Activated effector memory CD4-positive, alpha-beta T cell treated with anti-CD3 and anti-CD28 coated beads, Interleukin-2, amount 50 U/mL, for 16 hours (primary cell): ENCODE measurements around the gene RPGRIP1L.
A peak's percentile ranks its signal among the peaks of the same experiment; 100 is the strongest.

Experiments used
- DNase-seq: peaks from one replicate; pipeline ENCODE4 v3.0.0-alpha.2; 2020

RPGRIP1L gene

DNA sequence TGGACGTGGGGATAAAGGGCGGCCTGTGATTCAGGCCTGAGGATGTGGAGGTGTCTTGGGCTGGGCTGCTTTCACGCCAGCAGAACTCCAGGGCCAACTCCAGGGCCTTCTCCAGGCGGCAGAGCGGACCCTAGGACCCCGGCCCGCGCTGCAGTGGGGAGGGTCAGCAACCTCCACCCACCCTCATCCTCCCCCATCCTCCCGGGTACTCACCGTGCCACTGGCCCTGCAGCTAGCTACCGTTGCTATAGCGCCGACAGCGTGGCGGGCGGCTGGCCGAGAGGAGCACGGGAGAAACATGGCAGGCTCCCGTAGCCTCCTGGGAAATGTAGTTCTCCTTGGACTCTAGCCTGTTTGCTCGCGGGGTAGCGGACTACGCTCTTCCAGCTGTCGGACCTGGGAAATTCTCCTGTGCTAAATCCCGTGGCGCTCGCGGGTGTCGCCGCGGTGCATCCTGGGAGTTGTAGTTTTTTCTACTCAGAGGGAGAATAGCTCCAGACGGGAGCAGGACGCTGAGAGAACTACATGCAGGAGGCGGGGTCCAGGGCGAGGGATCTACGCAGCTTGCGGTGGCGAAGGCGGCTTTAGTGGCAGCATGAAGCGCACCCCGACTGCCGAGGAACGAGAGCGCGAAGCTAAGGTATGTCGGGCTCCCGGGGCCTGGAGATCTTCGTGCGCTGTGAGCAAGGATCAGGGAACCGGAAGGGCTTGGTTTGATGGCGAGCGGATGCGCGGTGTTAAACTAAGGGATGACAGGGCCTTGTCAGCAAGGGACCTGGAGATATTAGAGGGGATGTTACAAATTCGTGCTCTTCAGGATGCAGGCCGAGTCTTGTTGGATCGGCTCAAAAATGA, at the start of gene RPGRIP1L, which contains the start of gene FTO:
RPGRIP1L (minus strand) TSS at position 270 of the 855 bp plus-strand sequence. CDS start 3,136 bp downstream, outside the sequence.
FTO (plus strand) TSS at position 567 of the 855 bp plus-strand sequence.
- DNase-seq, result peak; percentile 99

DNA sequence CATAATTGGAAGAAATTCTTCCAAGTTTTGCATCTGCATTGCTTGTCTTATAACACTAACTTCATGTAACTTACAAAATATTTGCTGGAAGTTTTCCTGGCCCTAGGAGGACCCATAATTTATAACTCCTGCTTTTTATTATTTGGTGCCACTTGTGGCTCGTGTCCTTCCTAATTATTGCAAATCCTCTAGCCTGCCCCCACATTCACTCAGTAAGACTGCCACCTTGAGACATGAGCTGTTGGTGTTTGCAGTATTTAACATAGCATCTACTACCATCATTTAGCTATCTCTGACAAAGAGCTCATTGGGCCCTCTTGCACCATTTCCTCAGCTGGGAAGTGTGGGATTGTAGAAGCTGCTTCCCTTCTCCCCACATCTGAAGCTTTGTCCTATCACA, 49.8 kb upstream of the RPGRIP1L start:
- DNase-seq, result no peak

DNA sequence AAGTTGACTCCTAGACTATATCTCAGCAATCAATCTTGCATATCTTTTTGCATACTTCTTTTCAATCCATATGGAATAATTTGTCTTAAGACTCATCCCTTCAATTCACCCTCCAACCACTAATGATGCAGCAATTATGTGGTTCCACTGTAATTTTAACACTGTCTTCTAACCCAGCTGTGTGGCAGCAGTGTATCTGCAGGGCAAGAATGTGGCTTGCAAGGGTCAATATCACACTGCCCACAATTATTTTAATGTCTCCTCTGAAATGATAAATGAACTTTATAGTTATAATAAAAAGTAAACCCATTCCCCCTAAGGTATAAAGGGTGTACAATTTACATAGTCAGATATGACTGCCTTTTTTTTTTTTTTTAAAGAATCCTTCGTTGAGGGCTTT, 48.9 kb upstream of the RPGRIP1L start:
- DNase-seq, result no peak

DNA sequence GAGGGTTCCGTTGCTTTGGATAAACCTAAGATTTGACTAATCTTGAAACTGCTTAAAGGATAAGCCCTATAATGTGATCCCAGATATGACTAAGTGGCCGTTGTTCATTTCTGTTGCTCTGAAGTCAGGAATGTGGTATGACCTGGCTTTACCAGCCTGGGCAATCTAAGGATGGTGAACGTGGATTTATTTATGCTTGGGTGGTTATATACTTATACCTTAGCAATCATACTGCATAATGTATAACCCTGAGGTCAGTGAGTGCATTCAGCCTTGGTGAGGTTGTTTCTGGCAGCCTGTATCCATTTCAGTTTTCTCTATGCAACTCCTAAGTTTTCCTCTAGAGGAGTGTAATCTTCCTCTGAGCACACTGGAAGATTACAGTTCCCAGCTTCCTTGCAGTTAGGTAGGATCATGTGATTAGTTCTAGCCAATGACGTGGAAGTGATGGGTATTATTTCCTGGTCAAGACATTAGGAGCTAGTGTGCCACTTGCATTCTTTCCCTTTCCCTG, 42.2 kb upstream of the RPGRIP1L start:
- no peak for DNase-seq

DNA sequence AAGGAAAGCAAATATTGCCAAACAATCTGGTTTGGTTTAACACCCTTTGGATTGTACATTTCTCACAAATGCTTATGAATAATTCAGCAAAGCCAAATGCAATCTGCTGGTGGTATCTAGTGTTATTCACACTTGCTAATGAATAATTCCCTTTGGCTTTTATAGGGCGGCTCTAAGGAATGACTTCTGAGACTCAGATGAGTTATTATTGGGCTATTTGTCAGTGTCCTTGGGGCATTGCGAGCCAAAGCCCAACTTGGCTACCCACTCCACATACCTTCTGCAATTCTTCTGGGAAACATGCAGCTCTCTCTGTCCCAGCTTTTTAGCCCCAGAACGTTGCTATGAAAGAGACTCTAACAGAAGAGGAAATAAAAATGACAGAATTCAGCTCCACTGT, 41.4 kb upstream of the RPGRIP1L start:
- no peak for DNase-seq

DNA sequence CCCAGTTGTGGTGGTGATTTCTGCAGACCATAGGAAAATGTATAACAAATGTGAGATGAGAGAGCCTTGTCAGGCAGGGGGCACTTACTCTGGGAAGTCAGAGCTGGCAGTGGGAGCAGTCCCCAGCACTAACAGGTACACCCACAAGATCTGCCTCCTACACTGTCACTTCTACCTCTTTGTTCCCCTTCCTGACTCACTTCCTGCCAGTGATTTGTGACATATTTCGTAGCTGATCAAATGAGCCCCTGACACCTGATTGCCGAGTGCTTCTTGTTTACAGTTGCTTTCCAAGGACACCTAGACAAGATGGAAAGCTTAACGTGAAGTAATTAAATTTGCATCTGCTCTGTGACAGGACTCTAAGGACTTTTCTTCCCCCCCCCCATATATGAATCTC, 40.8 kb upstream of the RPGRIP1L start:
- DNase-seq, result no peak

DNA sequence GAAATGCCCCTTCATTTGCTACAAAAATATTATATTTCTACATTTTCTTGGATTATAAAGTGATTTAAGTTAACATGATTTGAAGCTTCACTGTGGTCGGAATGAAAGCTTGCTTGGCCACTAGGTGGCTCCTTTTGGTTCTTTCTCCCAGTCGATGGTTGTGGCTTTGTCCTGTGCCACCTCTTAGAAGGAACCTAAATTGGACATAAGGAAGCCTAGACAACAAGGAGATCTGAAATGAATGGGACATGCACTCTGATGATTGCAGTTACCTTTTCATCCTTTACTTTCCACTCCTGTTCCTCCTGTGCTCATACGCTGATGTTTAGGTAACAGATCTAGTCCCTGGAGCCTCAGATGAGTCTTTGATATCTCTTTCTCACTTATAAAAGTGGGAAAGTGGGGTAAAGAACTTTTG, 39.5 kb upstream of the RPGRIP1L start:
- no peak for DNase-seq

DNA sequence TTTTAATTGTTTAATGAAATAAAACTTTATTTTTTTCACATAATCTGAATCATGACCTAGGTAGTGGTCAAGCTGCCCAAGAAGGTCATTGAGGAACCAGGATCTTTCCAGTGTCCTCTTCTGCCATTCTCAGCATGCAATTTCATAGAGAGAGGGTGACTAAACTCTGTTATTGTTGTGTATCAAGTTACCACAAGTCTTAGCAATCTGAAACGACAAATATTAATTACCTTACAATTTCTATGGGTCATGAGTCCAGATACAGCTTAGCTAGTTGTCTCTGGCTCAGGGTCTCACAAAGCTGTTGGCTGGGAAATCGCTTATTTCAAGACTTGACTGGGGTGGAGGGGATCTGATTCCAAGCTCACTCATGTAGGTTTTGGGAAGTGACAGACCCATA, 37.9 kb upstream of the RPGRIP1L start:
- no peak for DNase-seq

DNA sequence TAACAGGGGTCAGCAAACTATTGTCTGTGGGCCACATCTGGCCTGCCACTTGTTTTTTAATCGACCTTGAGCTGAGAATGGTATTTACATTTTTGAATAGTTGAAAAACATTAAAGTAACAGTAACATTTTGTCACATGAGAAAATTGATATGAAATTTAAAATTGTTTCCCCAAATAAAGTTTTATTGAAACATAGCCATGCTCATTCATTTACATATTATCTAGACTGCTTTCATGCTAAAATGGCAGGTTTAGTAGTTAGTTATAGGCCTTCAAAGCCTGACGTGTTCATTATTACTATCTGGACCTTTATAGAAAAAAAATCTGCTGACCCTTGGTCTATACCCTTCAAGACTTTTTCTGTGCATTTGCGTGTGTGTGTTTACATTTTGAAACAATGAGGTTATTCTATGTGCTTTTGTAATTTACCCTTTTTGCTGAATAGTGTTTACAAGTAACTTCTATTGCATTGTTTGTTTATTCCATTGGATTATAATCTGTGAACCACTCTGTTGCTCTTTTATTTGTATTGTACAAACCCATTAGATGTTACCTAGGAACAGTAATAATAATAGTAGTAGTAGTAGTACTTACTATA, 37.4 kb upstream of the RPGRIP1L start:
- DNase-seq, result no peak

DNA sequence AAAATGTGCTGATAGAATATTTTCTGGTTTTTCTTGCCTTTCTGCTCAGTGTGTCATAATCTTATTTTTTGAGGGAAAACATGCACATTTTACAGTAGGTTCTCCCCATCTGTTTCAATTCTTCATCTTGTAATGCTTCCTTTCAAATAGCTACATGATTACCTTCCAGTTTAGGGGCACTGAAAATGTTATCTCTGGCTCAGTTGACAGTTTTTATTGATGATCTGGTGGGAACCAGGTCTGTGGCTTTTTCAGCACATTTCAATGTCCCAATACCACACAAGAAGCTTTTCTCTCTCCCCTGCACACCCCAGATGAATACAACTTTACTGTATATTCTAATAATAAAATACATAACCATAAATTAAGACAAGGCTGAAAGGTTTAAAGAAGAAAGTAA, 36.8 kb upstream of the RPGRIP1L start:
- no peak for DNase-seq

DNA sequence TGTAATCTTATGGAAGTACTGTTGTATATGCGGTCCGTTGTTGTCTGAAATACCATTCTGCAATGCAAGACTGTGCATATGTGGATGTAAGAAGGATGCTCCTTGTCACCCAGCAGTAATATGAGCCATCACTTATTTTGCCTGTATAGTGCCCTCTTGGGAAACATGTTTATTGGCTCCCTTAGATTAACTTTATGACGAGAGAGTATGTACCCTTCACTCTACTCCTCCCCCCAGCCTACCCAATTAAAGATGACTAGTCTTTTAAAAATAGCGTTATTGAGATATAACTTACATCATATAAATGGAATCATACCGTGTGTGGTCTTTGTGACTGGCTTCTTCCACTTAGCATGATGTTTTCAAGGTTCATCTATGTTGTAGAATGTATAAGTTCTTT, 33.9 kb upstream of the RPGRIP1L start:
- no peak for DNase-seq

DNA sequence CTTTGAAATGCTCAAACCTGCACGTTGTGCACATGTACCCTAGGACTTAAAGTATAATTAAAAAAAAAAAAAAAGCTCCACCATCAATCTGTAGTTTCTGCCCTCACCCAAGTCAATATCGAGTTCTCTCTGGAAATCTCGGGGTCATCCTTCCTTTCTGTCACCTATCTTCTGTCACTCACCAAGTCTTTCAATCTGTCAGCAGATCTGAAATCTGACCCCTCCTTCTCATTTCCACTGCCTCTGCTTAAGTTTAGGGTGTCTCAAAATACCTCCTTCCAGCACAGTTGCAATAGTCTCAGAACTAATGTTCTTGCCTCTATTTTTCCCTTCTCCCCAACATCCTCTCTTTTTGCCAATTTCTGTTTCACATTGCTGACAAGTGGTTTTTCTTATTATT, 32.6 kb upstream of the RPGRIP1L start:
- no peak for DNase-seq

DNA sequence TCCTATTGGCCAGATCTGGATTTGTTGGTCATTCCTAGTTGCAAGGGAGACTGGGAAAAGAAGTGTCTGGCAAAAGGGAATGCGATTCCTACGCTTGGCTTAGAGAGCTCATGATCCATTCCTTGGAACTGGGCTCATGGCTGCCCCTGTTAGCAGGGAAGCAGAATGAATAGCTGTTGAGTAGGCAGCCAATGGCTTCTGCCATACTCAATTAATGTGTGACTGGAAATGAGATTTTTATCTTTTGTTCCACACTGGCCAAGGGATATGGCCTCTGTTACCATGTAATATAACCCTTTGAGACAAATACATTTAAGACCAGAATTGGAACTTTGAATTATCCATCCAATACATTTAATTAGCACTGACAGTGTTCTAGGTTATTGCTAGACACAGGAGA, 31.2 kb upstream of the RPGRIP1L start:
- no peak for DNase-seq

DNA sequence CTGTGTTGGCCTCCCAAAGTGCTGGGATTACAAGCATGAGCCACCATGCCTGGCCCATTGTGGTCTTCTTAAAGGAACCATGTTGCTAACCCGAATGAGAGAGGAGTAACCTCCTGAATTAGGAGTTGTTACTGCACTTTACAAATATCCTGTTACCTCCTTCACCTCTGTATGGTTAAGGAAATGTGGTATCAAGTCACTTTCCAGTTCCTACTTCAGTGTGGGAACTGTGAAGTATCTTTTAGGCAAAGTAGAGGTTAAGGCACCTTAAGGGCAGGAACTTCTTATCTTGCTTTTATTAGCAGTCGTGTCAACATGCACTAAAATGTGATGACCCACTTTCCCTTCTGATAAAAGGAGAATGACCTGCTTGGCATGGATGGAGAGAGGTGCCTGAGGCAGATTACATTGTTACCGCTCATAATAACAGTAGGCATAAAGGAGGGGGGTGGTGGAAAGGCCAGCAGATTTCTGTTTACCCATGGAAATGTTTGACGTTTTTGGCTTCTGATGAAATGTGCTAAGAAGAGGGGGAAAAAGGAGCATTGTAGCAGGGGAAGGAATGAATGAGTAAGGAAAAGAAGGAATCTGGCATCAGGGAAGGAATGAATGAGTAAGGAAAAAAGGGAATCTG, 28.8 kb upstream of the RPGRIP1L start:
- no peak for DNase-seq

DNA sequence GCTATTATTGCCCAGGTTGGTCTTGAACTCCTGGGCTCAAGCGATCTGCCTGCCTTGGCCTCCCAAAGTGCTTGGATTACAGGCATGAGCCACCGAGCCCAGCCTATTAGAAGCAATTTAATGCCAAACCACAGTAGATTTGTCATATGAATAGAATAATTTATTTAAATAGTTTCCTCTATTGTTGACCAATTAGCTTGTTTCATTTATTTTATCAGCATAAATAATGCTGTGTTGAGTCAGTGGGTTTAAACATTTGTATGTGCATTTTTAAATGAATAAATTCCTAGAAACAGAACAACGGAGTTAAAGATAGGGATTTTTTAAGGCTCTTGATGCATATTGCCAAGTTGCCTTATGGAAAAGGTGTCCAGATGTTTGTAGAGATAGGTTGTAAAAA, 27.0 kb upstream of the RPGRIP1L start:
- DNase-seq, result no peak

DNA sequence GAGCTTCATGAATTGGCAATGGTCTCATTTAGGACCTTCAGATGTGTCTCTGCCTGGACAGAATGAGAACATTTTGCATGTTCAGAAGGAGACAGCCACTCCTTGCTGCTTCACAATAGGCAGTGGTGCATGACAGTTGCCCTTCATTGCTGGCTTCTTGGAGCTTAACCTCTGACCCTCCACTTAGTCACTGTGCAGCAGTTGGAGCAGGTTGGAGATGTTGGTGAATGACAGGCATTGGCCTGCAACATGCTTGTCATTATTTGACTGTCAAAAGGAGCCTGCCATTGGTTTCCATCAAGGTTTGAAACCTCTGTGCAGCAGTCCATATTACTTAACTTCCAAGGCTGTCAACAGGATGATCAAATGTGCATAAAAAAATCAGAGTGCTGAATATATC, 23.0 kb upstream of the RPGRIP1L start:
- no peak for DNase-seq

DNA sequence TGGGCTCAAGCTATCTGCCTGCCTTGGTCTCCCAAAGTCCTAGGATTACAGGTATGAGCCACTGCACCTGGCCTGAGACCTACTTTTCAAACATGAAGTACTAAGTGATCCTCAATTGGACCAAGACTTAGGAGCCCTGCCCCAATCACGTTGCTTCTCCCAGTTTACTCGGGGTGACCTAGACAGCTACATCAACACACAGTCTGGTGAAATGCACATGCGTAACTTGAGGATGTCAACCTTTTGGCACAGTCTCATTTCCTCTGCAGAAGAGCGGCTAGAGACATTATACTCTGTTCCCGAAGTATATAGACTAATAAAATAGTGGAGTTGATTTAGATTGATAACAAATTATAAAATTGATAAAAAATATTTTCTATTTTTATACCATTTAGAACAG, 17.4 kb upstream of the RPGRIP1L start:
- DNase-seq, result no peak

DNA sequence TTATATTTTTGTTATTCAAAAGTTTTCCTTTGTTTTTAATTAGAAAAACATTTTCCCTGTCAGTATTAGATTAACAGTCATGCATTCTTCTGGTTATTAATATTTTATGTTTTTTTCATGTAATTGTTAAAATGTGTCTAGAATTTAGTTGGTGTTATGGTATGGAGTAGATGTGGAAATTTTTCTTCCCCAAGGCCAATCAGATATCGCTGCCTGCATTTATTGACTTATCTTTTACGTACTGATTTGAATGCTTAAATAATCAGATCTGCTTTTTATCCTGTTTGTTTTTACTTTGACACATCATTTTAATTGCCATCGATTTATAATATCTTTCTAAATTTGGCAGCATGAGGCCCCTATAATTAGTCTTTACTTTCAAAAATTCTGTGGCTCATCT, 13.9 kb upstream of the RPGRIP1L start:
- no peak for DNase-seq

DNA sequence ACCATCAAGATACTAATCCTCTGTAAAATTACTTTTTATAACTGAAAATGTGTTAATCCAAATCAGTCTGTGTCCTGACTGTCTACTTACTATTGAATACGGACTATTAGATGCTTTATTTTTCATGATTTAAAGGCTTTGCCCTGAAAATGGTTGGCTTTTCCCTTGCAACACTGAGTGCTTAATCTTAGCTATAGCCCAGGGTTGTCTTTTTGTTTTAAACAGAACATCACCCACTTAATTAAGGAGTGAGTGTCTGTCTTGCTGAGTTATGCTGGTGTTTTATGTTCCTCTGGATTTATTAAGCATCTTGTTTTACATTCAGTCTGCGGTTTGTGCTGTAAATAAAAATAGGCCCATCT, 11.3 kb upstream of the RPGRIP1L start:
- no peak for DNase-seq

DNA sequence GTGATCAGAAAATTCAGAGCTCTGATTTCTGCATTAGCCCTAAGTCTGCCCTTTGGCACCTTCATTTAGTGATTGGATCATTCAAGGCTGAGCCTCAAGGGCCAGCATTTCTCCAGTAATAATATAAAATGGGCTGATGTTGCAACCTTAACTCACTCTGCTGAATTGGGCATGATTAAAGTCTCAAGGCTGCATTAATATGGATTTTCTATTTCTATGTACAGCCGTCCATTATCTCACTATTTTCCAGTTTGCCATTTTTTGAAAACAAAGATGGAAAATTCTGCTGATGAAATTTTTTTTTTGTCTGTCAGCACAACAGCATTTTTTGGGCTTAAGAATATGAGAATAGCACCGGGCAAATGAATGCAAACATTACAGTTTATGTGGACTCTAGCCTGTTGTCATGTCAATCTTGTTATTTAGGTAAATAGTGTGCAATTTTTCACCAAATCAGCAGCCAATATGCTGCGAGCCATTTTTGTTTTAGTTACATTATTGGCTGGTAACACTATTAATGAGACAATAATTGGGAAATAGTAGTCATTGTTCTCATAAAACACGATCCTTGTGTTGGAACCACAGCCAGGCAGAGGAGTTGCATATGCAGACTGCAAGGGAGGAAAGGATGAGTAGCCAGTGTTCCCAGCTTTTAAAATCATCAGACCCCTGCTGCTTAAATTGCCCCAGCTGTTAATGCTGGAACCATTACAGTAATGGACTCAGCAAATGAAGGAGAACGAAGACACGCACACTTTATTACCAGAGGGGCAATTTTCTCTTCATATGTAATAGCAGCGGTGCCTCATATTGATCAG, 10.8 kb upstream of the RPGRIP1L start:
- no peak for DNase-seq

DNA sequence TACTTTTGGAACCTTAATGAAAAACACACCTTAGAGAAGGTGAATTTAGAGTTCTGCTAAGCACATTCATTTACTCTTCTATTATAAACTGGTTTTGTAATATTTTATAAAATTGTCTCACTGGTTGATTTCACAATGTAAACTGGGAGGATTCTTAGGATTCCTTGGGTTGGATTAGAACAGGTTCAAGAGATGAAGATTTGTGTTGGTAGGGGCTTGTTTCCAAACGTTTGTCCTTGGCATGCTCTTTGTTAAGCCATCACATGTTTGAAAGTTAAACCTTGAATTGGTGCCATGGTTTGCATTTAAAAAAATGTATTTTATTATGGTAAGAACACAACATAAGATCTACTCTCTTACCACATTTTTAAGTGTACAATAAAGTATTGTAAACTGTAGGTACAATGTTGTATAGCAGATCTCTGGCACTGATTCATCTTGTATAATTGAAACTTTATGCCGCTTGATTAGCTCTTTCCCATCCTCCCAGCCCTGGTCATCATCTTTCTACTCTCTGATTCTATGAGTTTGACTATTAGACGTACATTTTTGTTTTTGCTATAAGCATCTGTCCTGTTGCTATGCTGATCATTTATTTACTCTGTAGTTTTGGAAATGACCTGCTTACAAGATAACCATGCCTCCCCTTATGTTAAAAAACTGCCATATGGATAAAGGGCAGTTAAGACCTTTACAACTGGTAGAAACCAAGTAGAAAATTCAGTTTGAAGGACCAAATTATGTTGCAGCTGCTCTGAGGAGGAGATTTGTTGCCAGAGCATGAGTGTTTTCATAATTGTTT, 9.9 kb upstream of the RPGRIP1L start:
- no peak for DNase-seq

DNA sequence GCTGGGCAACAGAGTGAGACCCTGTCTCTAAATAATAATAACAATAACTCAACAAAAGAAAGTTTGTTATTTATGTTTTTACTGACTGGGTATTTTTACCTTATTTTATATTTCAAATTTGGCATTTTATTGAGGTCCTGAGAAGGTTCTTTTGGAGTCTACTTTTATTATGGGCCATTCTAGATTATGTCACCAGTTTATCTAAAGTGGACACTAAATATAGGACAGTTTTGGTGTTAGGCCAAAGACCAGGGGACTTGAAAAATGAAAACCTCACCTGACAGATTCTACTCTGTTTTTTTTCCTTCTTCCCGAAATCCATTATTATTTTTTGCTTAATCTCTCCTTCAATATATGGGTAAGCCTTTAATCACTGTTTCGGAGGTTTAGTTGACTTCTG, 8.4 kb upstream of the RPGRIP1L start:
- DNase-seq, result no peak
